Activated naive CD8-positive, alpha-beta T cell treated with anti-CD3 and anti-CD28 coated beads for 36 hours (primary cell): Measurements from ENCODE around the gene MED26. TPM values are rescaled to one million over a fixed set of nuclear protein-coding genes. Genes with fewer than 3 reads are reported as not detected.

Experiments used
- DNase-seq: peaks from one replicate; pipeline ENCODE4 v3.0.0; 2021
- H3K27ac Mint-ChIP-seq: one replicate; pipeline ENCODE4 v1.8.0; 2022; ENCODE audit warnings: mild to moderate bottlenecking, moderate library complexity, mixed read lengths
- H3K27me3 Mint-ChIP-seq: one replicate; pipeline ENCODE4 v1.8.0; 2022; ENCODE audit warnings: mild to moderate bottlenecking, mixed read lengths
- H3K36me3 Mint-ChIP-seq: one replicate; pipeline ENCODE4 v1.8.0; 2021; ENCODE audit warnings: mild to moderate bottlenecking, mixed read lengths
- H3K4me1 Mint-ChIP-seq: one replicate; pipeline ENCODE4 v1.8.0; 2021; ENCODE audit warnings: mixed read lengths
- H3K4me3 Mint-ChIP-seq: one replicate; pipeline ENCODE4 v1.8.0; 2022; ENCODE audit warnings: mild to moderate bottlenecking, moderate library complexity, mixed read lengths
- H3K9me3 Mint-ChIP-seq: one replicate; pipeline ENCODE4 v1.8.0; 2022; ENCODE audit warnings: mixed read lengths
- total RNA-seq, 2 experiments: library from RNA; stranded (reverse); gene quantifications; one replicate each; pipeline ENCODE4 v1.2.3, GENCODE V29; 2021

The MED26 gene
- total RNA-seq, 2 experiments from 2014 or later, result 16.0 to 17.2 TPM

DNA sequence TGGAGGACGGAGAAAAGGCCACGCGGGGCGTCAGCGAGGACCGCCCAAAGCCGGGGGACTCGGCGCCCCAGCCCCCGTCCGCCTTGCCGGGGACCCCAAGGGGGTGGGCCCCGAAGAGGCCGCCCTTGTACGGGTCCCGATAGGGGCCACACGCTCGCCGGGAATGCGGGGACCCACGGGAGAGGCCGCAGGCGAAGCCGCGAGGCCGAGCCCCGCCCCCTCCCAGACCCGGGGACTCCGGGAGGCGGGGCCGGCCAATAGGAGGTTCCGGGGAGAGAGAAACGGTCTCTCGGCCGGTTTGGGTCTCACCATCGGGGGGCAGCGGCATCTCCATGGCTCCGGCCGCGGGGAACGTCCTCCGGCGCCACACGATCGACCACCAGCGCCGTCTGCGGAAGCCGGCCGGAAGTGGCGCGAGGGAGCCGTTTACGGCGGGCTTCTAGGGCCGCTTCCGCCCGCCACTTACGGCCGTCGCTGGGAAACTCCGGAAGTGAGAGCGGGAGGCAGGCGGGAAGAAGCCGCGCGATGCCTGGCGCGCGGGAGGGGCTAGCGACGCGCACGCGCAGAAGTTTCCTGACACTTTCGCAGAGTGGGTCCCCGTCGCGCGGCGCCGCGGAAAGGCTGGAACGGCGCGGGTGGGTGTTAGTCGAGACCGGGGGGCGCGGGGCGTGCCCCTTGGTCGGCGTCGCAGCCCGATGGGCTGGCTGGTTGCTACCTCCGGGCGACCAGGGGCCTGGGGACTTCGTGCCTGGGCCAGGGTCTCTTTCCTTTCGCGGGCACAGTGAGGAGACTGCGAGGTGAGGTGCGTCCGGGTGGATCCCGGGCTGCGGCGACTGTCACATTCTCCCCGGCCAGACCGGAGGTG lies 85.7 kb downstream of the MED26 start, which contains the start of gene CHERP:
Gene CHERP (minus strand): TSS at position 393 of the 865 bp plus-strand sequence. CDS start 59 bp downstream, at position 334.
- Mint-ChIP-seq H3K9me3 (no peaks in the 10 kb centered on the region), H3K4me1 (peaks cover 46% of the 10 kb centered on the region), H3K27ac (peak within 1 kb of the TSS; percentile 94), H3K4me3 (peak within 1 kb of the TSS; percentile 96), H3K27me3 (no peaks in the 10 kb centered on the region), H3K36me3 (peaks cover 42% of the 10 kb centered on the region)
- peak; percentile 95 for DNase-seq

DNA sequence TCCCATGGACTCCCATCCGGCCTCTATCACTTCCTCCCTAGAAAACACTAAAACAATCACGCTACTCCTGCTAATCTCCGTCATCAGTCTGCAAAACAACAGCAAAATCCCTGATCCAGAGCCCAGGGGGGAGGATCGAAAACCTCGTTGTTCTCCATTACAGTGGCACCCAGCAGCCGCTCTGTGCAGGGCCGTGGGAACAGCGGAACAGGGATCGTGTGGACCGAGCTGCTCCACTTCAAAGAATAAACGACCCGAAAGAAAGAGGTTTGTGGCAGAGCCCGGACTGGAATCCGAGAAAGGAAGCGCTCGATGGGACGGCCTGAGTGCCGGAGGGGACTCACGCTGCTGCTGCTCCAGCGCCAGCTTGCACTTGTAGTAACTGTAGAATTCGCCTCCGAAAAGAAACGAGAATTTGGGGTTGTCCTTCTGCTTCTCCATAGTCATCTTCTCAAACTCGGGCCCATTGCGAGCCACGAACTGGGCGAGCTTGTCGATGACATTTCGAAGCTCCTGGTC lies 86.4 kb downstream of the MED26 start:
- H3K36me3 Mint-ChIP-seq, result peaks cover 43% of the 10 kb centered on the region
- H3K4me3 Mint-ChIP-seq, result peak overlapping the region; percentile 96
- peaks cover 46% of the 10 kb centered on the region for H3K4me1 Mint-ChIP-seq
- no peak for DNase-seq
- H3K27me3 Mint-ChIP-seq, result no peaks in the 10 kb centered on the region
- H3K27ac Mint-ChIP-seq, result peak overlapping the region; percentile 76
- H3K9me3 Mint-ChIP-seq, result no peaks in the 10 kb centered on the region

DNA sequence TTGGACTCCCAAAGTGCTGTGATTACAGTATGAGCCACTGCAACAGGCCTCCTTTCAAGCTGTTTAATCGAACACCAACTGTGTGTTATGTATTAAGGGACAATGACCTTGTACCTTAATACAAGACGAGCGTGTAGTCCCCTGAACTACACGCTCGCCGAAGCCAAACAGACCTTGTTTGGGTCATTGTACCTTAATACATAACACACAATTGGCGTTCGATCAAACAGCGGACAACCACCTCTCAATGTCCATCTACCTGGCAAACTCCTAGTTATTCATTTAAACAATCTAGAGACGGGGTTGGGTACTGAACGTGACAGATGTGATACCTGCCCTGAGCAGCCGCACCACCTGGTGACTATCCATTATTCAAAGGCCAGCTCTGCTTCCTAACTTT lies 87.1 kb downstream of the MED26 start:
- Mint-ChIP-seq H3K4me1 (peaks cover 46% of the 10 kb centered on the region), H3K36me3 (peaks cover 45% of the 10 kb centered on the region)

DNA sequence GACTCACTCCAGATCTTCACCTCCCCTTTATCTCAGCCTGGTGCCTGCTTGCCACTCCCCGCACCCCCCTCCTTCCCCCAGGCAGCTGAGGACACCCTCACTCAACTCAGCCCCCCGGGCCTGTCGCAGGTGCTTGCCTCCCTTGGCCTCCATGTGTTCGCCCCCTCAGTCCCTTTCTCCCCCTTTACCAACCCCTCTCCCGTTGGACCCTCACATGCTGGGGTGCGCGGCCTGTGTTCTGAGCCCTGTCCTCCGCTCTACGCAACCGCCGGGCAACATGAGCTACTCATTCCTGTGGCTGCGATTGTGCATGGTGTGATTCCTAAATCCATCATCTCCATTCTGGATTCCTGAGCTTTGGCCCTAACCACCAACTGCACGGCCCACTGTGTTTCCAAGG lies 90.9 kb downstream of the MED26 start:
- no peak overlapping the region for H3K4me3 Mint-ChIP-seq
- no peaks in the 10 kb centered on the region for H3K9me3 Mint-ChIP-seq
- H3K27me3 Mint-ChIP-seq, result no peaks in the 10 kb centered on the region
- no peak for DNase-seq
- H3K4me1 Mint-ChIP-seq, result peaks cover 29% of the 10 kb centered on the region
- H3K36me3 Mint-ChIP-seq, result peaks cover 46% of the 10 kb centered on the region
- H3K27ac Mint-ChIP-seq, result no peak overlapping the region

More for the DNA sequence above, 87.1 kb downstream of the MED26 start:
- H3K9me3 Mint-ChIP-seq, result no peaks in the 10 kb centered on the region
- H3K27ac Mint-ChIP-seq, result peak overlapping the region; percentile 76
- H3K4me3 Mint-ChIP-seq, result peak overlapping the region; percentile 96
- no peak for DNase-seq
- no peaks in the 10 kb centered on the region for H3K27me3 Mint-ChIP-seq

DNA sequence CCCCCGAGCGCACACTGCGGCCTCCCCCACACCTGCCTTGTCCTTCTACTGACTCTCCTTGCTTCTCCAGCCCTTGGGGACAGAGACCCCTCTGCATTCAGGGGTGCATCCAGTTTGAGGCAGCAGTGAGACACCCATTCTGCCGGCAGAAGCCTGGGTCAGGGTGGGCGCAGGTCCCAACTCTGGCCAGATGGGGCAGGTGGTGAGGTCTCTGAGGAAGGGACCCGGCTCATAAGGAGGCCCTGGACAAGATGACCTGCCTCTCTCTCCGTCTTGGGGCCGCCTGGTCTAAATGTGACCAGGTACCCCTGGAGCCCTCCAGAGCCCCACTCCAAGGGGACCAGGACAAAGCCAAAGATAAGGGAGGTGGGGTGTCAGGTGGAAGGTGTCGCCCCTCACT lies 91.9 kb downstream of the MED26 start:
- H3K9me3 Mint-ChIP-seq, result no peaks in the 10 kb centered on the region
- no peak overlapping the region for H3K4me3 Mint-ChIP-seq
- no peak overlapping the region for H3K27ac Mint-ChIP-seq
- no peaks in the 10 kb centered on the region for H3K27me3 Mint-ChIP-seq
- no peak for DNase-seq
- peaks cover 46% of the 10 kb centered on the region for H3K36me3 Mint-ChIP-seq
- peaks cover 26% of the 10 kb centered on the region for H3K4me1 Mint-ChIP-seq

DNA sequence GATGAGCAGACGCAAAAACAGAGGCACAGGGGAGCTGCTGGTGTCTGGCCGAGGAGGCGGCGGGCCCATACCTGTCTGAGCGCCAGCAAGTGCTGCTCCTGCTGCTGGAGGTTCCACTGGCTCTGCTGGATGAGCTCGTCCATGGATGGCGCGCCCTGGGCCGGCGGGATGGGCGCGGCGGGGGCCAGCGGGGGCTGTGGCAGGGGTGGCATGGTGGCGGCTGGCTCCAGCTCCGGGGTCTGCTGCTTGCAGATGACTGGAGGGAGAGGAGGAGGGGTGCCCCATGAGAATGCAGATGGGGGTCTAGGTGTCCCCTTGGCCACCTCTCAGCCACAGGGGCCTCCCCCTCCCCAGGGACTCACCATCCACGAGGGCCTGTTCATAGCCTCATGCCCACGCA lies 92.6 kb downstream of the MED26 start:
- Mint-ChIP-seq H3K4me3 (no peak overlapping the region), H3K36me3 (peaks cover 41% of the 10 kb centered on the region), H3K9me3 (no peaks in the 10 kb centered on the region), H3K27me3 (no peaks in the 10 kb centered on the region), H3K4me1 (peaks cover 24% of the 10 kb centered on the region), H3K27ac (no peak overlapping the region)
- DNase-seq, result no peak

DNA sequence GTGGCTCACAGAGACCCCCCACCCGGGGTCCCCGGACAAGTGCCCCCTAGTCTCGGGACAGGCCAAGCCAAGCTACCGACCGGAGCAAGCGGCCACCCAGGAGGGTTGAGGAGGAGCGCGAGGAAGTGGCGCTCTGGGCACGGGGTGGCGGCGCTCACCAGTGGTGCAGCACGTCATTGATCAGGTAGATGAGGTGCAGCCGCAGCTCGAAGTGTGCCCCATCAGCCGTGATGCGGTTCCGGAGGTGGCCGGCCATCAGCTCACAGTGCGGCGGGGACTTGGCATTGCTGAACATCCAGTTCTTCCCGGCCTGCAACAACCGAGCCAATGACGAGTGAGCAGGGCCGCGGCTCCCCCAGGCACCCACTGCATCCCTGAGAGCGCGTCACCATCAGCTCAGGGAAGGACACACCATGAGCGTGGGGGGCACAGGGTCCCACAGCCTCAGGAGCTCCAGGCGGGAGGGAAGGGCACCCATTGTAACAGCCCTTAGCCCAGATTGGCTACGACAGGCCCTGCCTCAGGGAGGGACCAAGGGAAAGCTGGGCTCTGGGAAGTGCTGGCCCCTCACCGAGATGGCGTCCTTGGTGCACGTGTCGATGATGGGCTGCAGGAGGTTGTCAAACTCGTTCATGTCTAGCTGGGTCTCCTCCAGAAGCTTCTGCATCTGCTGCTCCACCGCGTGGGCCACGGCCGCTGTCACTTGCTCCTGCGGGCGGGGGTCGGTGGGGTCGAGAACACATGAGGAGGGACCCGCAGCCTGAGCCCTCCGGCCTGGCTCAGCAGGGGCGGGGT lies 95.4 kb downstream of the MED26 start:
- Mint-ChIP-seq H3K27ac (no peak overlapping the region), H3K9me3 (no peaks in the 10 kb centered on the region), H3K27me3 (no peaks in the 10 kb centered on the region), H3K4me3 (no peak overlapping the region), H3K36me3 (peaks cover 32% of the 10 kb centered on the region), H3K4me1 (peaks cover 6% of the 10 kb centered on the region)
- DNase-seq, result no peak

DNA sequence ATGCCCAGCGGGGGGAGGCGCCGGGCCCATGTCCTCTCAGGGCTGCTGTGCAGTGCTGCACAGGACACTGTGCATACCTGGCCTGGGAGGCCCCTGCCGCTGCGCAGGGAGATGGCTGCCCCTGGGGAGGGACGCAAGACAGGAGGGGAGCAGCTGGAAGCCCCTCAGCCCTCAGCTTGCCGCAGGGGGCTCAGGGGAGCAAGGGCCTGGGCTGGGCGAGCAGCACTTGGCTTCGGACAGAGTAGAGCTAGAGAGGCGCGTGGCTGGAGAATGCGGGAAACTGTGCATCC lies 96.7 kb downstream of the MED26 start:
- Mint-ChIP-seq H3K36me3 (peaks cover 33% of the 10 kb centered on the region), H3K4me3 (no peak overlapping the region), H3K4me1 (no peaks in the 10 kb centered on the region), H3K27ac (no peak overlapping the region), H3K27me3 (no peaks in the 10 kb centered on the region), H3K9me3 (no peaks in the 10 kb centered on the region)
- no peak for DNase-seq

DNA sequence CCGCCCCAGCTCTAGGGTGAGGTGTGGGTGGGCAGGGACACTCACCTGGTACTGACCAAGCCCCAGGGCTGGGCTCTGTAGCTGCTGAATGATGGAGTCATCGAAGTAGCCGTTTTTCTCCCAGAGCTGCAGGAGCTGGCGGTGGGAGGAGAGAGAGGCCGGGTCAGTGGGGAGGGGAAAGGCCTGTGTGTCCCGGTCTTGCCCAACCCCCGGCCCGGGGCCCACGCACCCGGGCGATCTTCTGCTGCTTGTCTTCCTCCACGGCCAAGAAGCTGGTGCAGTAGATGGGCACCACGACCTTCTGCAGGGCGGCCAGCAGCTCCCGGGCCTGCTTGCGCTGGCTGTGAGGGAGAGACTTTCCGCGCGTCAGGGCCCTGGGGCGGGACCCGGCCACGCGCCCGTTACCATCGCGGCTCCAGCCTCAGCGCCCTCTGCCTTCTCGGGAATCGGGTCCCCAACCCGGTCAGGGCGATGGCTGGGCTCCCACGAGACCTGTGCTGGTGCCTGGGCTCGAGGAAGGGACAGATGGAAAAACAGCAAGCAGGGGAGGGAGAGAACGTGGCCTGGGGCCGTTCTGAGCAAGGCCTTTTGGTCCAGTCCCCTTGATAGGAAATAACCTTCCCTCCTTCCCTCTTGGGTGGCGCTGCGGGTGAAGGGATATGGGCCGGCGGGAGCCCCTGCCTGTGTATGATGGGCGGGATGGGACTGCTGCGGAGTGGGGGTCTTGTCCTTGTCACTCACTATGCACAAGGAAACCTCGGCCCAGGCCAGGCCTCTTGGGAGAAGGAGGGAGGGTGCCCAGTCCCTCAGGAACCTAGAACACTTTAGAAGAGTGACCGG lies 97.2 kb downstream of the MED26 start:
- peaks cover 30% of the 10 kb centered on the region for H3K36me3 Mint-ChIP-seq

DNA sequence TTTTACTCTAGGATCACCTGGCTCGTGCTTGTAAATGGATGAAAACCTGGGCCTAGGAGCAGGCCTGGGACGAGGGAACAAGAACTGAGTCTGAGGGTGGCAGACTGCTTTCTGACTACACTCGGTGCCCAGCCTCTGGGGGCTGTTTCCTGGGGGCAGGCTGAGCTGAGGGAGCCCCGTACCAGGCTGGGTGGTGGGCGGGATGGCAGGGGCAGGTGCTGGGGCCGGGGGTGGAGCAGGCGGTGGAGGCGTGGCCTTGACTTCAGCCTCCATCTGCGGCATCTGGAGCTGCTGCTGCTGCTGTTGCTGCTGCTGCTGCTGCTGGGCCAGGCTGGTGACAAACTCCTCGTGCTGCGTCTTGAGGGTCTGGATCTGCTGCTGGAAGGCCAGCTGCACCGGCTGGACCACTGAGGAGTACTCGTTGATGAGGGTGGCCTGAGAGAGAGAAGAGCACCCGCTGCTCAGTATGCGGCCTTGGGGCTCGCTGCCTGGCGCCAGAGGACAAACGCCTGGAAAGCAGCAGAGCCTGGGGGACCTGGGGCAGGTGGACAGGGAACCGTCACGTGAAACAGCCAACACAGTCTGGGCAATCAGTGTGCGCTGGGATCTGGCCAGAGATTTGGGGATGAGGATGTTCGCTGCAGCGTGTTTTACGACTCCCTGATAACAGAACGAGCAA lies 98.4 kb downstream of the MED26 start:
- Mint-ChIP-seq H3K27ac (no peak overlapping the region), H3K9me3 (no peaks in the 10 kb centered on the region), H3K4me1 (no peaks in the 10 kb centered on the region), H3K27me3 (no peaks in the 10 kb centered on the region), H3K36me3 (peaks cover 27% of the 10 kb centered on the region), H3K4me3 (no peak overlapping the region)
- DNase-seq, result no peak

More for the DNA sequence above, 97.2 kb downstream of the MED26 start:
- H3K4me1 Mint-ChIP-seq, result no peaks in the 10 kb centered on the region
- no peaks in the 10 kb centered on the region for H3K27me3 Mint-ChIP-seq
- no peak overlapping the region for H3K4me3 Mint-ChIP-seq
- H3K9me3 Mint-ChIP-seq, result no peaks in the 10 kb centered on the region
- H3K27ac Mint-ChIP-seq, result no peak overlapping the region
- DNase-seq, result no peak

DNA sequence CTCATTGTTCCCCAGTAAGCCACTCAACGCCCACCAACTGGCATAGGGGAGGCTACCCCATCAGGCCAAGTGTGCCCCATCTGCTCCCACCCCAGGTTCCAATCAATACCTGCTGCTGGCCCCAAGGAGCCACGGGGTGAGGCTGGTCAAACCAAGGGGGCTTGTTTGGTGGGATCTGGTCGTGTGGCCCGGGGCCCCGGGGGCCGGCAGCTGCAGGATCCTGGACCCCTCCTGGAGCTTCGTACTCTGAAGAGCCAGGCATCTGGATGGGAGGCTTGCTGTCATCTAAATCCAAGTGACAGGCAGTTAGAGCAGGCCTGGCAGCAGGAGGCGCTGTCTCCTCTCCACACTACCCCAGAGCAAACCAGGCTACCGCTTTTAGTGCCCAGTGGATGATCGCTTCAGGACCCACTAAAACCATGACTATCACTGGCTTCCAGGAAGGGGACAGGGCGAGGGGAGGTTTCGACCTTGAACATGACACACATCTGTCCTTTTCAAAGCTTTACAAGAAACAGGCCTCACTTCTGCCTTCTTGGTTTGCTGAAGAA lies 100.0 kb downstream of the MED26 start:
- Mint-ChIP-seq H3K27ac (peak overlapping the region; percentile 72), H3K36me3 (peaks cover 29% of the 10 kb centered on the region), H3K27me3 (no peaks in the 10 kb centered on the region), H3K4me3 (no peak overlapping the region), H3K9me3 (no peaks in the 10 kb centered on the region), H3K4me1 (no peaks in the 10 kb centered on the region)
- DNase-seq, result peak; percentile 24

DNA sequence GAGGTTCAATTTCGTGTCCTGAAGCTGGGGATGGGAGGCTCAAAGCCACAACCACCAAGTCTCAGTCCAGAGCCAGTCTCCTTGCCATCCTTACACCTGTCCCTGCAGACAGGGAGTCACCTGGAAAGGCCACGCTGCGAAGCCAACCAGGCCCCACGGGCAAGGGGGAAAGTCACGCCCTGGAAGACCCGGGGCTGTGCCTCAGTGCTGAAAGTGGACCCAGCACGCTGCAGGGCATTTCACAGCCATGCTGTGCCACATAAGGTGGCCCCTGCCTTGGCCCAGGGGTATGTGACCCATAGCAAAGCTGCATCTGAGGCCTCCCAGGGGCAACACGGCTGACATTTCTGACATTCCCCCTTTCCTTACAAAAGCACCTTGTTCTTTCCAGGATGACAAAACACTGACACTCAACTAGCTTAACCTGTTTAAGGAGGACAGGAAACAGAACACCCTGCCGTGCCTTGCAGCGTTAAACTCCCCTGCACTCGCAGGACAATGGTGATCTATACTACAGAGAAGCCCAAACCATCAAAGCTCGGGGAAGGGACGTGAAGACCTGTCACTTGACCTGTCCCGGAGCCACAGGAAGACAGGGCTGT lies 100.6 kb downstream of the MED26 start:
- no peak for DNase-seq
- H3K36me3 Mint-ChIP-seq, result peaks cover 29% of the 10 kb centered on the region
- H3K9me3 Mint-ChIP-seq, result no peaks in the 10 kb centered on the region
- H3K4me3 Mint-ChIP-seq, result no peak overlapping the region
- no peaks in the 10 kb centered on the region for H3K4me1 Mint-ChIP-seq
- H3K27ac Mint-ChIP-seq, result peak overlapping the region; percentile 5
- no peaks in the 10 kb centered on the region for H3K27me3 Mint-ChIP-seq

DNA sequence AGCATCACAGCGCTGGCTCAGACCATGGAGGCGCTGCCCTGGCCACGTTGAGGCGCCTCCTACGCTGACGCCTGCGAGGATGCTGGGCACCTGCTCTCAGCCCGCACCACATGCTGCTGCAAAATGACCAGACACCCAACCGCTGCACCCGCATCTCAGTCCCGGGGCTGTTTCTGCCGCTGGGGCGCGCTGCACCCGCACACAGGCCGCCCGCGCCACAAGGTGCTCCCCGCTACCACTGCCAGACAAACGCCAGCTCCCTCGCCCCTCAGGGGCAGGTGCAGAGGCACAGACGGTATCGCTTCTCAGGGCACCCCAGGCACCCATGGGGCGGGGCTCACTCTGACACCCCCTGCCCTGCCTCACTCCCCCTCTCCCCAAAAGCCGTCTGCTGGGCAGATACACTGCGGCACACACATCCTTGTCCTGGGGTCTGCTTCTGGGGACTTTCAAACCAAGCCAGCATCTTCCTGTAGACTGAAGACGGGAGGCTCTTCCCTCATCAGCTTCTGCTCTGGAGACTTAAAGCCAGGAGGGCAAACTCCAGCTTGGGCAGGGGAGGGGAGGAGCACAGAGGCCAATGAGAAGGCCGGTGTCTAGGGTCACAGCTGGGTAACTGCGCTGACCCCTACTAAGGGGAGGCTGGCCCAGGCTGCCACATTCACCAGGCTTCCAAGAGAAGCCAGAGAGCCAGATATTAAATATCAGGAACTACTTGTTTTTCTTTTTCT lies 102.1 kb downstream of the MED26 start:
- DNase-seq, result no peak
- H3K4me1 Mint-ChIP-seq, result no peaks in the 10 kb centered on the region
- no peaks in the 10 kb centered on the region for H3K27me3 Mint-ChIP-seq
- H3K36me3 Mint-ChIP-seq, result peaks cover 26% of the 10 kb centered on the region
- H3K4me3 Mint-ChIP-seq, result no peak overlapping the region
- H3K27ac Mint-ChIP-seq, result no peak overlapping the region
- H3K9me3 Mint-ChIP-seq, result no peaks in the 10 kb centered on the region
